NCI-H1436 treated with DMSO at 0.1 percent for 48 hours (cell line): ENCODE data around the gene BRD1.

ENCODE experiments used
- DNase-seq: peaks from one replicate; lab custom pipeline; 2025; lab: John Stamatoyannopoulos, UW

Gene BRD1

DNA sequence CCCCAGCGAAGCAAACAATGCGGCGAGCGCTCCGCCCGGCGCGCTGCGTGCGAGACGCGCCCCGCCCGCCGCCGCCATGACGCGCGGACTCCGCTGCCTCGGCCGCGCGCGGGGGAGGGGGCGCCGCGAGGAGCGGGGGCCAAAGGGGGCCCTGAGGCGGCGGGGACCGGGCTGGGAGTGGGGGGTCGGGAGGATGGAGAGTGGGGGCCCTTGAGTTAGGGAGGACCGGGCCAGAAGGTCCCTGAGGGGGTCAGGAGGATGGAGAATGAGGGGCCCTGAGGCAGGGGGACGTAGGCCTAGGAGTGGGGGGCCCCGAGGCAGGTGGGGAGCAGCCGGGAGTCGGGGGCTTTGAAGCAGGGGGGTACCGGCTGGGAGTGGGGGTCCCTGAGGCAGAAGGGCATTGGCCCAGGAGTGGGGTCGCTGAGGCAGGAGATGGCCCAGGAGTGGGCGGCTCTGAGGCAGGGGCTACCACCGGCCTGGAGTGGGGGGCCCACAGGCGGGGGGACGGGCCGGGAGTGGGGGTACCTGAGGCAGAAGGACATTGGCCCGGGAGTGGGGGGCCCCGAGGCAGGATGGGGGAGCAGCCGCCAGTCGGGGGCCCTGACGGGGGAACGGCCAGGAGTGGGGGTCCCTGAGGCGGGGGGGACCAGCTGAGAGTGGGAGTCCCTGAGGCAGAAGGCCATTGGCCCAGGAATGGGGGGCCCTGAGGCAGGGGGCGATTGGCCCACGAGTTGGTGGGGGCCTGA, at the start of gene BRD1:
BRD1 (minus strand) TSS at position 21 of the 746 bp plus-strand sequence. CDS start 3,556 bp downstream, outside the sequence.
- DNase-seq, result no peak

DNA sequence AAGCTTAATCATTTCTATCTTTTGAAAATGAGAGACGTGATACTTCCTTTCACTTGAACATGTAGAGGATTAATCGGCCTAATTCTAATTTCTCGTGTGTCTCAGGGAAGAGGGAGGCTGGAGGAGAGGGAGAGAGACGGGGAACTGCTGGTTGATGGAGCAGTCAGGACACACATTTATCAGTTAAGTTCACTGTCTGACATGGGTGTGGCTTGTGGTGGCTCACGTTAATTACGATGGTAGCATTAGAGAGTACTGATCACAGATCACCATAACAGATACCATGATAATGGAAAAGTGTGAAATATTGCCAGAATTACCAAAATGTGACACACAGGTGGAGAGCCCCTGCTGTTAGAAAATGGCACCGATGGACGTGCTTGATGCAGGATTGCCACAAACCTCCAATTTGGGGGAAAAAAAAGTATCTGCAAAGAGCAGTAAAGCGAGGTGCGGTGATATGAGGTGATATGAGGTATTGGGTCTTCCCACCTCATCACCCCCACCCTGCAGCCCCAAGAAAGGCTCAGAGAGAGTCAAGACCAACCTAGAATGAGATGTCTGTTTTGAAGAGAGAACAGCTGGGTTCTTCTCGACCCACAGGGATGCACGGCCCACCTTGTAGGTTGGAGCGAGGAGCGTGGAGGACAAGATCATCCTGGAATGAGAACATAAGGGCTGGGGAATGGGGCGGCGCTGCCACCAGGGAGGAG, 45.7 kb upstream of the BRD1 start:
- no peak for DNase-seq

DNA sequence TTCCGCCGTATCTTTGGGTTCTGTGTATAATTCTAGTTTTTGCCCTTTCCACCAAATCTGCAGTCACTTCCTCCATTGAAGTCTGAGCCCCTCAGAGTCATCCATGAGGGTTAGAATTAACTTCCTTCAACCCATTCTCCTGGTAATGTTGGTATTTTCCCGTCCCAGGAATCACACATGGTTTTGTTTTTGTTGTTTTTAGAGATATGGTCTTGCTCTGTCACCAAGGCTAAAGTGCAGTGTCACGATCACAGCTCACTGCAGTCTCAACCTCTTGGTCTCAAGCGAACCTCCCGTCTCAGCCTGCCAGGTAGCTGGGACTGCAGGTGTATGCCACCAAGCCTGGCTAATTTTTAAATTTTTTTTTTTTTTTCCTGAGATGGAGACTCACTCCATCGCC, 44.7 kb upstream of the BRD1 start:
- no peak for DNase-seq

DNA sequence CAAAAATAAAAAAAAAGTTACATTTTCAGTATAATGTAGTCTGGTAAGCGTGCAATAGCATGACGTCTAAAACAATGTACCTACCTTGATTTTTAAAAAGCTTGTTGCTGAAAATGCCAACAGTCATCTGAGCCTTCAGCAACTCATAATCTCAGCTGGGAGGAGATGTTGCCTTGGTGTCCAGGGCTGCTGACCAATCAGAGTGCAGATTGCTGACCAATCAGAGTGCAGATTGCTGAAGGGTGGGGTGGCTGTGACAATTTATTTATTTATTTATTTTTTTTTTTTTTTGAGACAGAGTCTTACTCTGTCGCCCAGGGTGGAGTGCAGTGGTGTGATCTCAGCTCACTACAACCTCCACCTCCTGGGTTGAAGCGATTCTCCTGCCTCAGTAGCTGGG, 43.8 kb upstream of the BRD1 start:
- no peak for DNase-seq

DNA sequence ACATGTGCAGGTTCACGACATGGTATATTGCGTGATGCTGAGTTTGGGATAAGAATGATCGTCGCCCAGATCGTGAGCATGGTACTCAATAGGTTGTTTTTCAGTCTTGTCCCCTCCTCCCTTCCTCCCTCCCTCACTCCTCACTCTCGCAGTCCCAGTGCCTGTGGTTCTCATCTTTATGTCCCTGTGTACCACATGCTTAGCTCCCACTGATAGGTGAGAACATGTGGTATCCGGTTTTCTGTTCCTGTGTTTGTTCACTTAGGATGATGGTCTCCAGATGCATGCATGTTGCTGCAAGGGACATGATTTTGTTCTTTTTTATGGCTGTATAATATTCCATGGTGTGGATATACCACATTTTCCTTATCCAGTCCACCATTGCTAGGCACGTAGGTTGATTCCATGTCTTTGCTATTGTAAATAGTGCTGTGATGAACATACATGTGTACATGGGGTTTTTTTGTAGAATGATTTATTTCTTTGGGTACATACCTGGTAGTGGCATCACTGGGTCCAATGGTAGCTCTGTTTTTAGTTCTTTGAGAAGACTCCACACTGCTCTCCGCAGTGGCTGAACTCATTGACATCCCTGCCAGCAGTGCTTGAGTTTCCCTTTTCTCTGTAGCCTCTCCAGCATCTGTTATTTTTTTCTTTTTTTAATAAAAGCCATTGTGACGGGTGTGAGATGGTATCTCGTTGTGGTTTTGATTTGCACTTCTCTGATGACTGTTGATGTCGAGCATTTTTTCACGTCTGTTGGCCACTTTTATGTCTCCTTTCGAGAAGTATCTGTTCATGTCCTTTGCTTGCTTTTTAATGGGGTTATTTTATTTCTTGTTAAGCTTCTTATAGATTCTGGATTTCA, 42.4 kb upstream of the BRD1 start:
- no peak for DNase-seq

DNA sequence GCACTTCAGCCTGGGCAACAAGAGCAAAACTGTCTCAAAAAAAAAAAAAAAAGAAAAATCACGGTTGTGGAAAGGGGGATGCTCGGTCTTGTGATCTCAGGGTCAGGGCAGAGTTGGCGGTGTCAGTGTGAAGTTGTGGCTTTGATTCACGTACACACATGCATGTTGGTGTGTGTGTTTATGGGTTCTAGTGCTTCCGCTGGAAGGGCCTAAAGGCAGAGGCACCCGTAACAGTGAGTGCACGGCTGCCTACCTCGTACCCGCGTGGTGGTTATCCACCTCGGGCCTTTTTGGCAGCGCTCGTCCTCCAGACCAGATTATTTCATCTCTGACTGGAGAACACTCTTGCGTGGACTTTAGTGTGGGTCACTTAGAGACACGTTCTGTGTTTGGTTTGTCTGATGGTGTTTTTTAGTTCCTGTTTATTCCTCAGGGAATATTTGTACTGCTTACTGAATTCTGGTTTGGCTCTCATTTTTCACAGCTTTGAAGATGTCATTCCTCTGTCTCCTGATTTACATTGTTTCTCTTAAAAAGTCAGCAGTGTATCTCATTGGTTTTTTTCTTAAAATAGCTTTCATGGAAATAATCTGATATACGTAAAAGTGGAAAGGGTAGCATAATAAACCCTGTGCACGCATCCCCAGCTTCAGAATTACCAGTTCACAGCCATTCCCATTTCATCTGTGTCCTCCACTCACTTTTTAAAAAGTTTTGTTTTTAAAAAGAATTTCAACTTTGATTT, 41.6 kb upstream of the BRD1 start:
- DNase-seq, result no peak

DNA sequence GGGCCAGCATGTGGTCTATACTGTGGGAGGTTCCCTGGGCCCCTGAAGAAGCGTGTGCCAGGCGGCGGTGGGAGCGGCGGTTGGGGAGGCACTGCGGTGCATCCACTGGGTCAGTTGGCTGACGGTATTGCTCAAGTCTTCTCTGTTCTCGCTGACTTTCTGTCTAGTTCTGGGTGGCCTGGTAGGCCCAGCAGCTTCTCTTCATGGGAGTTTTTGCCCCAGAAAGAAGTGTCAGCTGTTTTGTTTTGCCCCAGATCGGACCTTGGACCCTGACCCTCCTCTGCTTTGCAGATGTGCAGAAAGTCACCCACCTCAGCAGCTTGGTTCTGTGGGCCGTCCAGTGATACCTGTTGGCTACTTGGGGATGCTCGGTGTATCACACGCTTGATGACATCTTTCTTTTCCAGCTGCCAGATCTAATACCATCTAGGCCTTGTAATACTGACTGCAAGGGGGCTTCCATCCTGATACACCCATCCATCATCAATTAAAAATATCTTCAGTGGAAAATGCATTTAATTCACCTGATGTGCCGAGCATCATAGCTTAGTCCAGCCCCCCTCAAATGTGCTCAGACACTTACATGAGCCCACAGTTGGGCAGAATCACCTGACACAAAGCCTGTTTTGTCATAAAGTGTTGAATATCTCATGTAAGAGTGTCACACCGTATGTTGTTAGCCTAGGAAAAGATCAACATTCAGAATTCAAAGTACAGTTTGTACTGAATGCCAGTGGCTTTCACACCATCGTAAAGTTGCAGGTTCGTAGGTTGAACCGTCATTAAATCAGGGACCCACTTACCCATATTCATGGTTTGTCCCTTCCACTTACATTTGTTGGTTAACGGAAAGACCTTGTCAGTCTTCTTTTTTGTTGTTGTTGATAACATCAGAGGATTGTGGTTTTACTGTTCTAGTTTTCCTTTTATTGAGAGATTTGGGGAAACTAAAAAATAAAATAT, 39.9 kb upstream of the BRD1 start:
- DNase-seq, result no peak

DNA sequence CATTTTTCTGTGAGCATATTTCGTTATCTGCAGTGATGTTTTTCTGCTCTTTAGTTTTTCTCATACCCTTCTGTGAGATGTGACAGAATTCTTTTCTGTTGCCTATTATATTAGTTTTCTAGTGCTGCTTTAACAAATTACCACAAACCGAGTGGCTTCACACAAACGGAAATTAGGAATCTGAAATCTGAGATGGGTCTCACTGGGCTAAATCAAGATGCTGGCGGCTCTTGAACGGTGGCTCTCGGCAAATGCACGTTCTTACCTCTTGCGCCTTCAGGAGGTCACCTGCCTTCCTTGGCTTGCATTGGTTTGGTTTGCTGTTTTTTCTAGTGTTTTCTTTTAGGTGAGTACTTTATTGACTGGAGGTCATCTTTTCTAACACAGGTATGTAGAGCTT, 39.0 kb upstream of the BRD1 start:
- DNase-seq, result no peak

DNA sequence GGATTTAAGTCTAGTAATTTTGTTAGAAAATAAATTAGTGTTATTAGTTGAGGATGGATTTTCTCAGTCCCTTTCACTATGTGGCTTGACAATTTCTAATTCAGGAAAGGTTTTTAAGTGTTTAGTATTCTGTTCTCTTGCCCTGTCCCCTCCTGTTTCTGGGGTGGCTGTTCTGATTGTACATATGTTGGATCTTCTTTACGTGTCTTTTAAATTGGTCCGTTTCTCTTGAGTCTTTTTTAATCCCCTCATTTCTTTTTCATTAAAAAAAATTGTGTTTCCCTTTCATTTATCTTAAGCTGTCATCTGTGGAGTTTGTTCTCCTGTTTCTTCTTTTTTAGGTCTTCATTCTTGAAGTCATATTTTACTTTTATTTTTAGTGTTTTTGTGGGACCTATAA, 38.5 kb upstream of the BRD1 start:
- DNase-seq, result no peak

DNA sequence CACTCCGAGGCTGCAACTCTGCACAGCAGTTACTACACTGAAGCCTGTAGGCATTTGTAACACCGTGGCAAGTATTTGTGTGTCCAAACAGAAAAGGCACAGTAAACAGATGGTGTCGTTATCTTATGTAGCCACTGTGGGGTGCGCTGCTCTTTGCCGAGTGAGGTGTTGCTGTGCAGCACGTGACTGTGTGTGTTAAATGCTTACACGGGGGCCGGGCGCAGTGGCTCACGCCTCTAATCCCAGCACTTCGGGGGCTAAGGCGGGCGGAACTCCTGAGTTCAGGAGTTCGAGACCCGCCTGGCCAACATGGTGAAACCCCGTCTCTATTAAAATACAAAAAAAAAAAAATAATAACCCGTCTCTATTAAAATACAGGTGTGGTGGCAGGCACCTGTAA, 37.5 kb upstream of the BRD1 start:
- no peak for DNase-seq

DNA sequence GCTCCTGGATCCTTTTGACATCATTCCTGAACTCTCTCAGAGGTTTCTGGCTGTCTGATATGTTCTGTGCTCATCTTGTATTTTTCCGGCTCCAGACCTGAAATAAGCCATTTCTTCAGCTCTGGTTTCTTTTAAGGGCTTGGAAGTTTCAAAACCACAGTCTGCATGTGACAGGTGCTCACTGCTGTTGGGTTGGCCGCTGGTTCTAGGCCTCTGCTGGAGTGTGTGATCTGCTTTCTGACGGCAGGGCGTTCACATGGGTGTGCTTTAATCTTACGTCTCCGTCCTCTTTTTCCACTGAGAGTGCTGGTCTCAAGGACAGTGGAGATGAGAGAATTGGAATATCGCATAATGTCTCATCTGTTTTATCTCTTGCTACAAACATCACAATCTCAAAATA, 36.3 kb upstream of the BRD1 start:
- no peak for DNase-seq

DNA sequence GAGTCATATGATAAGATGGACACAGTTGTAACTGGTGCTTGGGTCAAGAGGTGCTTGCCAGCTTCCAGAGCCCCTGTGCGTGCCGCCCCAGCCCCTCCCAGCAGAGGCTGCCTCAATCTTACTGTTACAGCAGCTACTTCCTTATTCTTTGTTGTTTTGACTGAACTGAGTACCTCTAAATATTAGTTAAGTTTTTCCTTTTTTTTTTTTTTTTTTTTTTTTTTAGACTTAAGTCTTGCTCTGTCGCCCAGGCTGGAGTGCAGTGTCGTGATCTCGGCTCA, 34.8 kb upstream of the BRD1 start:
- DNase-seq, result no peak

DNA sequence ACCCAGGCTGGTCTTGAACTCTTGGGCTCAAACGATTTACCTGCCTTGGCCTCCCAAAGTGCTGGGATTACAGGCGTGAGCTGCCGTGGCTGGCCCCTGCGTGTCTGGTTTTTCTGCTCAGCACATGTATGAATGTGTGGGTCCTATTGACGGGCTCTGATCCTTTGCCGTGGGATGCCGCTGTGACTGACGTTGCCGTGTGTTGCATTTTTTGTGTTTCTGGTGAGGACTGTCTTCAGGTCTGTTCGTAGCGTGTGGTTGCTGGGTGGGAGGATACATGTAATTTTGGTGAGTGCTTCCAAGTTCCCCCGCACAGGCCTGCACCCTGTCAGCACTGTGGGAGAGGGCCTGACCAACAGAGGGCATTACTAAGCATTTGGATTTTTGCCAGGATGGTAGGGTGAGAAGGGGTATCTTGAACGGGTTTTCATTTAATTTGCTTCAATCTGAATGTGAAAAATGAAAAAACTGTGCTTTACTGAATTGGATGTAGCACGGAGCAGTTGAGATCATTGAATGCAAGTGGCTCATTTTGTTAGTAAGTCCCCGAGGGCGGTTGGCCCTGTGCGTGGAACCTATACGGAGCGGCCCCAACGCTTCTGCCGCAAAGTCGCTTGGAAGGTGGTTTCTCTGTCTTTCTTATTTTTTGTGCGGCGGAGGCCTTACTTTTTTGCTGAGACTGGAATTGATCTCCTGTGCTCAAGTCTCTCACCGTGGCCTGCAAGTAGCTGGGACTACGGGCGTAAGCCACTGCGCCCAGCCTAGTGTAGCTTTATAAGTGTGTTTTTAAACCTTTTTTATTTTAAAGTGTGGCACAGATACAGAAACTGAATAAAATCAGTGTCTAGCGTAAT, 34.2 kb upstream of the BRD1 start:
- no peak for DNase-seq

DNA sequence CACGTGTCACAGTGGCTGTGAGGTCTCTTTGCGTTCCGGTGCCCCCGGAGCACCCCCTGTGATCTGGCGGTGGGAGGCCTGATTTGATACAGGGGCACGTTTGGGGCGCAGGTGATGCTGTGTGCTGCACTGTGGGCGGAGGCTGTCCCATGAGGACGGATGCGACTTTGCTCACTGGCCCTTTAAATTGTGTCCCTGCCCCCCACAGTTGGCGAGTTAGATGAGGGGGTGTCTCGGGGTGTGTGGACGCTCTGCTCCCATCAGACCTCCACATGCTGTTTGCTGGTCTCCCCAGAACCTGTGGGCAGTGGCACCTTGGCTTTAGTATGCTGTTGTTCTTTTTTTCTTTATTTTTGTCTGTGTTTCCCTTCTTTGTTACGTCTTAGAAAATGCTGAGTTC, 31.2 kb upstream of the BRD1 start:
- DNase-seq, result no peak

DNA sequence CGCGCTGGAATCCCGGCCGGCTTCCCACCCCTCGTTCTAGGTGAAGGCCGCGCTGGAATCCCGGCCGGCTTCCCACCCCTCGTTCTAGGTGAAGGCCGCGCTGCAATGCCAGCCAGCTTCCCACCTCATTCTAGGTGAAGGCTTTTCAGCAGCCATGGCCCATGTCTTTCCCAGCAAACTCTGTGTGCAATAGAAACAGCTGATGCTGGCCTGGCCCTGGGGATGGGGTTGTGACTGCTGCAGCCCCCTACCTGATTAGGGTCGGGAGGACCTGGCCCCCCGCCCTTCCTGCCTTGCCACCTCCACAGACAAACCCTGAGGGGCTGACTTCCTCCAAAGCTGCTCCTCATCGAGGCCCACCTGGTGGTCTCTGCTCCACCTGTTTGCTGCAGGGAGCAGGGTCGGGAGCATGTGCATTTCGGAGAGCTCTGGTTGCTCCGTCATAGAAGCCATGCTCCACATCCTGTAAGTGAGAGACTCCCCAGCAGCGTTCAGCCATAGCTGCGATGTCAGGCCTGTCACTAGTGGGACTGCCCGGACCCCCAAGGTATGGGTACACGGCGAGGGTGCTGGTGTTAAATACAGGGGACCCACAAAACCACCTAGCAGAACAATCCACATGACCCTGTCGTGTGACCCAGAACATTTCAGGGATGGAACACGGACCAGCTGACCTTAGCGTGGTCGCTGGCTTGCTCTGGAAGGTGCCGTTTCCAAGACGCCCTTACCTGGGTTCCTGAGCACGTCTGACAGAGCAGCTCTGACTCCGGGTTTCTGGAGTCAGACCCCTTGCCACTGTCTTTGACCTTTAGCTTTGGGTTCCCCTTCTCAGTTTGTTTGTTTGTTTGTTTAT, 29.3 kb upstream of the BRD1 start:
- no peak for DNase-seq

DNA sequence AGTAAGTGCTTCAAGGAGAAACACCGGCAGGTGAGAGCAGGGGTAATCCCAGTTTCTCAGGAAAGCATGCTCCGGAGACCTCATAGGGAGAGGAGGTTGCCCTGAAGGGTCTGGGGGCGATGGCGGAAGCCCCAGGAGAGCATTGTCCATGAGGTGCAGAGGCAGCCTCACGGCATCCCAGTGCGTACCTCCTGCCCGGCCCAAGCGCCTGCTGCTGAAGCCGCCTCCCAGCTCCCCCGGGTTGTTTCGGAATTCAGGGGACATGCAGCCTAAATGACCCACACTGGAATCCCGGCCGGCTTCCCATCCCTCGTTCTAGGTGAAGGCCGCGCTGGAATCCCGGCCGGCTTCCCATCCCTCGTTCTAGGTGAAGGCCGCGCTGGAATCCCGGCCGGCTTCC, 28.7 kb upstream of the BRD1 start:
- DNase-seq, result no peak

DNA sequence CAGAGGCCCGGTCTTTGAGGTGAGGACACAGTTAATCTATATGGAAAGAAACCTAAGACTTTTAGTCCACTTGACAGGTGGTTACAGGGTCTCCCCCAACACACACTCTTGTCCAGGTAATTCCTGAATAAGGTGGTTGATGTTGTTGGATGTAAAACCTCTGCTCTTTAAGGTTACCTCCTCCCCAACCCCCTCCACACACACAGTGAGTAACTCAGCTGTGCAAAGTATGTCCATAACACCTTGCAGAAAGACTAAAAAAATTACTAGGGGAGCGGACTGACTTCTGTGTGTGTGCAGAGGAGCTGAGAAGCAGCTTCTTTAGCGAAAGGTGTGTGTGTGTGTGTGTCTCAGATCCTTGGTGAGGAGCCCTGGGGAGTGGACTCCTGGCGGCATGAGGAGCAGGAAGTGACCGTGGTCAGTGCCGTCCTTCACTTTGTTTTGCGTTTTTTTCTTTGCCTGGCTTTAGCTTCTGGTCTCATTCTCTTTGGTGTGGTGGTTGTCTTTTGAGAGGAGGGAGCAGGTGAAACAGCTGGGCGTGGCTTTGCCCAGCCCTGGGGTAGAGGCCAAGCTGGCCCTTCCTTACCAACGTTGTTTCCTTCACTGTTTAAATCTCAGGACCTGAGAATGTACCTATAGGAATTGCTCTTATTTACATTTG, 27.7 kb upstream of the BRD1 start:
- DNase-seq, result no peak

DNA sequence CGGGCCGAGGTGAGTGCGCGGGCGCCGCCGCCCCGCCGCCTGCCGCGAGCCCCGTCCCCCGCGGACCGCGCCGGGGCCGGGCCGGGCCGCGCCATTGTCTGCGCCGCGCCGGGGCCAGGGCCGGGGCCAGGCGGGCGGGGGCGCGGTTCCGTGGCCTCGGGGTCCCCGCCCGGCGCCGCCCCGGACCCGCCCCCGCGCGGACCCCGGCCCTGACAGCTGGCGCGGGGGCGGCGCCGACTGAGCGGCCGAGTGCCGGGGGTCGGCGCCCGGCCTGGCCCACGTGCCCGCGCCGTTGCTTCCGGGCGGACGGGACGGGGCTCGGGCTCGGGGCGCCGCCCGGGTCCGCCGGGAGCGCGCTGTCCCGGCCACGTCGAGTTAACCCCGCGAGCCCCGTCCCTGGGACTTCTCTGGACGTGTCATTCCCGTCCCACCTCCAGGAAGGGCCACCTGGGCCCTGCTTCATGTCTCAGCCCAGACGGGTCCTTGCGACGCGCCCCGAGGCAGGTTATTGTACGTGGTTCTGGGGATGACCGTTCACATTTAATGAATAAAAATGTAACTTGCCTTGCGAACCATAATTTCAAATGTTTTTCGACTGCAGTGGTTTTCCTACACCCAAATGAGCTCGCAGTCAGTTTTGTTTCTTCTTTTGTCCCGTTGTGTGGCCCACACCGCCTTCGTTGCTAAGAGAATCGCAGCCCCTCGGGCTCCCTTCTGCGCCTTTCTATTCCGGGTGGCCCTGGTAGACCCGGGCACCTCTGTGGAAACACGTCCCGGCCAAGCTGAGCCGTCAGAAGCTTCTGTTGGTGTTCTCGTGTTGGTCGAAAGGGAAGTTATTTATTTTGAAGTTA, 26.5 kb upstream of the BRD1 start:
- DNase-seq, result no peak
